GM10248 (cell line): ENCODE results near the gene EIF1B.

ENCODE experiments used
- CTCF ChIA-PET: fragments of 300-600 bp; sonication (Branson Sonifier 250); formaldehyde crosslinking; extraction: SDS; loops from one replicate; lab custom pipeline; 2021; ENCODE audit warnings: antibody characterized with exemption; lab: Yijun Ruan, JAX
- POLR2A ChIA-PET: fragments of 350-650 bp; sonication (Branson Sonifier 250); formaldehyde crosslinking; extraction: SDS; loops from one replicate; lab custom pipeline; 2020; ENCODE audit warnings: antibody characterized with exemption; lab: Yijun Ruan, JAX
- DNase-seq: peaks from one replicate; pipeline ENCODE4 v3.0.0; 2012; ENCODE audit errors: extremely low spot score
- CTCF ChIP-seq: IDR thresholded peaks from 2 replicates; pipeline ENCODE4 v1.5.1; 2012; ENCODE audit warnings: mild to moderate bottlenecking, low read depth; ENCODE audit errors: extremely low read depth, missing control alignments, control extremely low read depth

Gene EIF1B

GRCh38 chr3:40336511-40337135 lies 27.1 kb downstream of the EIF1B start:
- TF ChIP-seq CTCF = no peak
- no peak for DNase-seq
- CTCF ChIA-PET = interaction anchor here (0.9 to 1.4 kb wide), 2 partner anchors 14 to 19 kb away, joined by 3 read pairs; no protein-coding TSS in a partner anchor
- POLR2A ChIA-PET = no interaction called here

DNA sequence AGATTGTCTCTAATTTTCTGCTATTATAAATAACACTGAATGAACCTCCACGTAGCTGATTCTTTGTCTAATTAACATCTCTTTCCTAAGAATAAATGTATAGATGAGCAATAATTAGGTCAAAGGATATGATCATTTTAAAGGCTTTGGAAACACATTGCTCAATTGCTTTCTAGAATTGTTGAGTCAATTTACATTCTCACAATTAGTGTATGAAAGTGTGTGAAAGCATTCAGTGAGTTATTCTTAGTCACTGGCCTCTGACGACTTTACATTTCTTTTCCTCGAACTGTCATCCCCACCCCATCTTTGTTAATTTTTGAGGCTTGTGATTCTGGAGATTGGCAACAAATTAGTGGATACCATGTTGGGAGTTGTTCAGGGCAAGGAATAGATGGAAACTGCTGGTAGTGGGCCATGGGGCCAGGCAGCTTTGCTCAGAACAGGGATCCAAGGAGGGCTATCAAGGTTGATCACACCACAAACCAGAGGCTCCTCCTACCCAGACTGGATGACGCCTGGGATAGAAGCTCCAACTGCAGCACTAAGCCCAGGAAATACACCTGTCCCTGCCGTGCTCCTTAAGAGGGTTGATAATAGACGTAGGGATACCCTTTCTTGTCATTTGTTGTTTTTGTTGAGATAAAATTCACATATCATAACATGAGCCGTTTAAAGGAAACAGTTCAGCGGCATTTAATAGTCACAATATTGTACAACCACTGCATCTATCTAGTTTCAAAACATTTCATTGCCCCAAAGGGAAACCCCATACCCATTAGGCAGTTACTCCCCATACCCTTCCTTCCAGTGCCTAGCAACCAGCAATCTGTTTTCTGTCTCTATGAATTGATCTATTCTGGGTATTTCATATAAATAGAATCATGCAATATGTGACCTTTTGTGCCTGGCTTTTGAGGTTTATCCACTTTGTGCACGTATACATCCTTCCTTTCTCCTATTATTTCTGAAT lies 27.9 kb downstream of the EIF1B start:
- TF ChIP-seq CTCF = no peak
- DNase-seq = peak; percentile 20
- POLR2A ChIA-PET = no interaction called here
- CTCF ChIA-PET = interaction anchor here (1.4 kb wide), 1 partner anchor 20 kb away, joined by 3 read pairs; no protein-coding TSS in a partner anchor

DNA sequence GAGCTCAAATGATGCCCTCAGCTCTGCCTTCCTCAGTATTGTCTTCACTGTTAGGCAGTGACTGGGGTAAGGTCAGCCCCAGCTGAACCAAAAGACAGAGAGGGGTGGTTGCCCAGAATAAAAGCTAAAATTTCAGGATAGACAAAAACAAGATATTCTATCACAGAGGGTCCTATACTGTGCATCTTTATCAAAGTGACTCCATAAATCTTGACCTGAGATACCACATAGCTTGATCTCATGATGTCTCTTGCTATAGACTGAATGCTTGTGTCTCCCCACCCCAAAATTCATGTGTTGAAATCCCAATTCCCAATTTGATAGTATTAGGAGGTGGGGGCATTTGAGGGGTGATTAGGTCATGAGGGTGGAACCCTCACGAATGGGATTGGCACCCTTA lies 30.4 kb downstream of the EIF1B start:
- TF ChIP-seq CTCF = no peak
- ChIA-PET CTCF (interaction anchor here (1.1 to 2.1 kb wide), 4 partner anchors 12 to 148 kb away, joined by 3 to 8 read pairs (median 4); no protein-coding TSS in a partner anchor), POLR2A (no interaction called here)
- no peak for DNase-seq

DNA sequence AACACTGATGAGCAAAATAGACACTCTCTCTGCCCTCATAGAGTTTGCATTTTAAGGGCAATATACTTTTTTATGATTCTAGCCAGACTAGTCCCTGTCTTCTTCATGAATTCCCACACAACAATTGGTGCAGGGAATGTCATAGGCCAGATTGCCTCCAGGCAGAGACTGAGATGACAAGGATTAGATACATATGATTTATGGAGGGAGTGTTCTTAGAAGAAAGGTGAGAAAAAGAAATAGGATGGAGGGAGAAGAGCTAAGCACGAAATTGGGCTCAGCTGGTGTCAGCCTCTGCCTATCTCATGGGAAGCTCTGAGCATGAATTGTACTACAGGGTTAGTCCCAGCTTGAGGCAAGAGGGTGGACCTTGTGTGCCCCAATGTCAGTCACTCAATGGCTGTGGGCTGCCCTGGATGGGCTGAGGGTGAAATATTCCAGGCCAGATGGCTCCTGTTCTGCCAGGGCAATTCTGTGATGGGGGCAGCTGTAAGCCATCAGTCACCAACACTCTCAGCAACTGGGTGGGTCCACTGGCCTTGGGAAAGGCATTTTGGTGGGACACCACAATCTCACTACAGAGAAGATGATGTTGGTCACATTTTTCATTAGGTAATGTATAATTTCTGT lies 31.1 kb downstream of the EIF1B start:
- no peak for TF ChIP-seq CTCF
- ChIA-PET POLR2A (no interaction called here), CTCF (interaction anchor here (0.8 to 2.1 kb wide), 3 partner anchors 14 to 149 kb away, joined by 3 to 8 read pairs (median 3); no protein-coding TSS in a partner anchor)
- DNase-seq = no peak

DNA sequence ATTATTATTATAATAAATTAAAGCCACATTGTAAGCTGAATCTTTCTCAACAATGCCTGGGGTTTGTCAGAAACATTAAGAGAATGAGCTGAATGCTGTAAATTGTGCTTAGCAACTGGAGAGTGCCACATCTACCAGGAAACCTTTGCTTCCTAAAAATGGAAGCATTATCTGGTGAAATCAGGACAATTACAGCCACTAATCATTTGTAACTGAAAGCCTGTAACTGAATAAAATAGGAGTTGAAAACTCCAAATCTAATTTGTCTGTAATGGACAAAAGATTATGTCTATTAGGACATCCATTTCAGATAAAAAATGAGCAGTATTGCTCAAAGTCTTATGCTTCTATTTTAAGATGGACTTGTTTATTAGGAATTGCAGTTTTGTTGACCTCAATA lies 32.2 kb downstream of the EIF1B start:
- CTCF ChIA-PET = interaction anchor here (0.8 to 2.1 kb wide), 2 partner anchors 54 to 150 kb away, joined by 3 to 8 read pairs; no protein-coding TSS in a partner anchor
- POLR2A ChIA-PET = no interaction called here
- DNase-seq = no peak
- TF ChIP-seq CTCF = no peak

GRCh38 chr3:40350529-40350928 lies 41.0 kb downstream of the EIF1B start:
- ChIA-PET POLR2A (no interaction called here), CTCF (no interaction called here)
- no peak for TF ChIP-seq CTCF
- no peak for DNase-seq
